SK-N-SH treated with all-trans-retinoic acid at 6 μM for 48 hours (cell line): Measurements from ENCODE around the gene FAM124A.

Experiments
- ATAC-seq: fragments of 200-7000 bp; cut with Tn5 transposase; 3 replicates; pipeline ENCODE4 v1.9.1; 2020; ENCODE audit warnings: mild to moderate bottlenecking, moderate library complexity
- ARNTL ChIP-seq: fragments of 450-650 bp; formaldehyde crosslinking; IDR thresholded peaks from 2 replicates; pipeline ENCODE4 v1.5.0; 2020; ENCODE audit warnings: low read depth, mild to moderate bottlenecking, moderate library complexity, borderline replicate concordance
- BACH2 ChIP-seq: fragments of 250-450 bp; sonication (Bioruptor Pico); IDR thresholded peaks from 2 replicates; pipeline ENCODE4 v1.9.0; 2021; ENCODE audit warnings: mild to moderate bottlenecking, borderline replicate concordance
- CSDC2 ChIP-seq: fragments of 250-450 bp; sonication (Bioruptor Pico); IDR thresholded peaks from 2 replicates; pipeline ENCODE4 v1.5.0; 2020; ENCODE audit warnings: mild to moderate bottlenecking, moderate library complexity
- CSRNP3 ChIP-seq: fragments of 250-450 bp; sonication (Bioruptor Pico); IDR thresholded peaks from 2 replicates; pipeline ENCODE4 v1.5.1; 2021; ENCODE audit warnings: mild to moderate bottlenecking, moderate library complexity
- ESRRG ChIP-seq: fragments of 250-450 bp; sonication (Bioruptor Pico); IDR thresholded peaks from 2 replicates; pipeline ENCODE4 v1.6.1; 2021; ENCODE audit warnings: mild to moderate bottlenecking
- ISL1 ChIP-seq: fragments of 250-450 bp; sonication (Bioruptor Pico); IDR thresholded peaks from 2 replicates; pipeline ENCODE4 v2.1.2; 2022; ENCODE audit warnings: mild to moderate bottlenecking, moderate library complexity
- OSR1 ChIP-seq: fragments of 250-450 bp; sonication (Bioruptor Pico); IDR thresholded peaks from 2 replicates; pipeline ENCODE4 v1.8.0; 2022; ENCODE audit warnings: moderate library complexity, mild to moderate bottlenecking, inconsistent platforms
- PATZ1 ChIP-seq: fragments of 250-450 bp; sonication (Bioruptor Pico); IDR thresholded peaks from 2 replicates; pipeline ENCODE4 v1.8.0; 2020; ENCODE audit warnings: mild to moderate bottlenecking, moderate library complexity, borderline replicate concordance
- POU6F1 ChIP-seq: fragments of 250-450 bp; sonication (Bioruptor Pico); IDR thresholded peaks from 2 replicates; pipeline ENCODE4 v1.8.0; 2021; ENCODE audit warnings: low read depth, mild to moderate bottlenecking, moderate library complexity, borderline replicate concordance
- PPARA ChIP-seq: fragments of 250-450 bp; sonication (Bioruptor Pico); IDR thresholded peaks from 2 replicates; pipeline ENCODE4 v1.5.0; 2020; ENCODE audit warnings: mild to moderate bottlenecking, borderline replicate concordance
- RARB ChIP-seq: fragments of 250-450 bp; sonication (Bioruptor Pico); IDR thresholded peaks from 2 replicates; pipeline ENCODE4 v1.8.0; 2021; ENCODE audit warnings: mild to moderate bottlenecking, moderate library complexity
- SNAI2 ChIP-seq: fragments of 250-450 bp; sonication (Bioruptor Pico); IDR thresholded peaks from 2 replicates; pipeline ENCODE4 v1.5.0; 2020; ENCODE audit warnings: mild to moderate bottlenecking, moderate library complexity
- TCF4 ChIP-seq: fragments of 250-450 bp; sonication (Bioruptor Pico); IDR thresholded peaks from 2 replicates; pipeline ENCODE4 v1.8.0; 2021; ENCODE audit warnings: mild to moderate bottlenecking, moderate library complexity, borderline replicate concordance
- TOX ChIP-seq: fragments of 250-450 bp; sonication (Bioruptor Pico); IDR thresholded peaks from 2 replicates; pipeline ENCODE4 v1.8.0; 2021; ENCODE audit warnings: mild to moderate bottlenecking, moderate library complexity, borderline replicate concordance
- TSHZ2 ChIP-seq: fragments of 250-450 bp; sonication (Bioruptor Pico); IDR thresholded peaks from 2 replicates; pipeline ENCODE4 v1.5.0; 2020; ENCODE audit warnings: mild to moderate bottlenecking, moderate library complexity
- ZC3H10 ChIP-seq: fragments of 250-450 bp; sonication (Bioruptor Pico); IDR thresholded peaks from 2 replicates; pipeline ENCODE4 v1.5.1; 2021; ENCODE audit warnings: mild to moderate bottlenecking, moderate library complexity
- ZFP30 ChIP-seq: fragments of 450-650 bp; formaldehyde crosslinking; IDR thresholded peaks from 2 replicates; pipeline ENCODE4 v1.5.0; 2022; ENCODE audit warnings: mild to moderate bottlenecking, moderate library complexity
- ZNF565 ChIP-seq: fragments of 450-650 bp; formaldehyde crosslinking; conservative IDR thresholded peaks from 2 replicates; pipeline ENCODE4 v1.5.0; 2020; ENCODE audit warnings: low read depth, mild to moderate bottlenecking, moderate library complexity
- ZNF70 ChIP-seq: fragments of 450-650 bp; formaldehyde crosslinking; IDR thresholded peaks from 2 replicates; pipeline ENCODE4 v1.5.0; 2020; ENCODE audit warnings: mild to moderate bottlenecking, moderate library complexity
- ZNF8 ChIP-seq: fragments of 450-650 bp; formaldehyde crosslinking; IDR thresholded peaks from 2 replicates; pipeline ENCODE4 v1.5.0; 2020; ENCODE audit warnings: mild to moderate bottlenecking, moderate library complexity

FAM124A gene

GRCh38 chr13:51270623-51271415 is 48.6 kb downstream of the FAM124A start:
- ATAC-seq = peak; percentile 59
- TF ChIP-seq TOX (no peak), ISL1 (peak; percentile 62), ZNF70 (no peak), CSDC2 (CRISPR knock-in tag) (no peak), TSHZ2 (CRISPR knock-in tag) (no peak), POU6F1 (no peak)
- TF ChIP-seq, all 23 proteins: peak for 1

GRCh38 chr13:51271528-51272085 is 49.4 kb downstream of the FAM124A start:
- no peak for TF ChIP-seq BACH2 (CRISPR knock-in tag)
- no peak for ATAC-seq

GRCh38 chr13:51275101-51275500 is 52.9 kb downstream of the FAM124A start:
- no peak for ATAC-seq
- TF ChIP-seq TCF4 (CRISPR knock-in tag) = no peak
- TF ChIP-seq POU6F1 = no peak
- TF ChIP-seq SNAI2 = no peak
- TF ChIP-seq ZNF565 = no peak

- ATAC-seq = no peak
- TF ChIP-seq OSR1 (CRISPR knock-in tag) (no peak), PPARA (CRISPR knock-in tag) (no peak), CSRNP3 (CRISPR knock-in tag) (no peak), SNAI2 (no peak), TOX (no peak), ESRRG (CRISPR knock-in tag) (no peak), POU6F1 (no peak), TSHZ2 (CRISPR knock-in tag) (no peak), ZC3H10 (CRISPR knock-in tag) (no peak), ARNTL (CRISPR knock-in tag) (no peak), TCF4 (CRISPR knock-in tag) (no peak), ISL1 (no peak), ZNF8 (CRISPR knock-in tag) (no peak), ZFP30 (no peak), ZNF565 (no peak), ZNF70 (no peak), PATZ1 (CRISPR knock-in tag) (no peak), RARB (CRISPR knock-in tag) (no peak)
- TF ChIP-seq, all 23 proteins: peak for 0
Measured at GRCh38 chr13:51276636-51277035, 54.4 kb downstream of the FAM124A start.
